ENCODE data around the gene NDUFB11. TPM values are rescaled to one million over a fixed set of nuclear protein-coding genes. Genes with fewer than 3 reads are reported as not detected.

NDUFB11 gene
- total RNA-seq = 60.7 to 65.4 TPM (median 60.8 TPM) in 3 replicates
- long read RNA-seq, transcript NDUFB11-201 (3 exons, 948 nt) = minor isoform, 24 of 88 reads
- long read RNA-seq, transcript NDUFB11-202 (3 exons, 1,388 nt) = major isoform, 63 of 88 reads
- long read RNA-seq, partial matches to known transcripts = 0 of 88 reads
- long read RNA-seq, other reads (novel, unspliced or antisense) = 1 of 88 reads

DNA sequence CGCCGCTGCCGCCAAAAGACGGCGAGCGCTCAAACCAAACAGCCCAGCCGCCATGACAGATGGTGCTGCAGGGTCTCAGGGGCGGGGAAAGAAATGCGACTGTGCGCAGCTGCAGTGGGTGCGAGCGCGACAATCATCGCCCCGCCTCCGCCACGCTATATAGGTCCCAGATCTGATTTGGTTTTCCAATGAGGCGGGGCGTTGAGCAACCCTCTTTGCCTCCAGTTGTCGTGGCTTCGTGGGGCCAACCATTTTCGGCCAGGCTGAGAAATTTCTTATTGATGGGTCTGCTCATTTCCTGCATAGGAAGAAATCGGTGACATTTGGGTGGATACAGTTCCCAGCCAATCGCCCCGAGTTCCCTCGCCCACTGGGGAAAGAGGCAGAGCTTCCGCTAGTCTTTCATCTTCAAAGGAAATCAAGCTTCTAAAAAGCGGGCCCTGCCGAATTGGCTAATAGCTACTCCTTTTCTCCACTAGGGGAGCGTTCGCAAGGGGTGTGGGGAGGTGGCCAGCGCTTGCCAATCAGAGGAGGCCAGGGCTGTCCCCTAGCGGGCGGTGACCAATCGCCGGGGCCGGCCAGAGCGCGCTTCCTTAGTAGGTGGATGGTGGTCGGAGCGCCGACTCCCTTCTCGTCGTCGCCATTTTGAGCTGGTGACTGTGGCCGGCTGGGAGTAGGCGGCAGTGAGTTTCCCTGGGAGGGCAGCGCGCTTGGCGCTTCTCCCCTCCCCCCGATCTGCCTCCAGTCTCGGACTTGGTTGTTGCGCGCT, at the start of gene NDUFB11, which contains the start of gene RBM10:
TSS of gene NDUFB11 (minus strand) at position 77 of the 769 bp plus-strand sequence. CDS start at position 54, 23 bp downstream.
TSS of gene RBM10 (plus strand) at position 596 of the 769 bp plus-strand sequence. CDS start 2,261 bp downstream, outside the sequence.
- Mint-ChIP-seq H3K27me3 (ENCODE audit: low read depth) (no peaks in the 10 kb centered on the region), H3K9me3 (ENCODE audit: low read depth) (no peaks in the 10 kb centered on the region), H3K4me1 (ENCODE audit: low read depth) (peaks cover 15% of the 10 kb centered on the region)

GRCh38 chrX:47193475-47194193, 49.1 kb upstream of the NDUFB11 start, which contains the start of gene UBA1:
Gene UBA1 (plus strand): TSS chrX:47193829. CDS start chrX:47198803, 4,974 bp downstream.
- Mint-ChIP-seq H3K4me3 (ENCODE audit: unreplicated experiment) (peak within 1 kb of the TSS; percentile 98), H3K4me1 (ENCODE audit: low read depth) (peaks cover 69% of the 10 kb centered on the region), H3K27me3 (ENCODE audit: low read depth) (no peaks in the 10 kb centered on the region), H3K36me3 (ENCODE audit: low read depth) (peaks cover 15% of the 10 kb centered on the region), H3K27ac (ENCODE audit: unreplicated experiment) (peak within 1 kb of the TSS; percentile 99), H3K9me3 (ENCODE audit: low read depth) (no peaks in the 10 kb centered on the region)
- peak; percentile 96 for TF ChIP-seq CTCF (IDR thresholded peaks at IDR 0.05)
- DNase-seq (ENCODE audit: low spot score) = peak; percentile 91

More for the DNA sequence above, at the start of gene NDUFB11, which contains the start of gene RBM10:
- DNase-seq (ENCODE audit: low spot score) = peak; percentile 98
- Mint-ChIP-seq H3K4me3 (ENCODE audit: unreplicated experiment) (peak within 1 kb of the TSS; percentile 97), H3K27ac (ENCODE audit: unreplicated experiment) (peak within 1 kb of the TSS; percentile 98), H3K36me3 (ENCODE audit: low read depth) (peaks cover 2% of the 10 kb centered on the region)
- peak; percentile 80 for TF ChIP-seq CTCF (IDR thresholded peaks at IDR 0.05)

DNA sequence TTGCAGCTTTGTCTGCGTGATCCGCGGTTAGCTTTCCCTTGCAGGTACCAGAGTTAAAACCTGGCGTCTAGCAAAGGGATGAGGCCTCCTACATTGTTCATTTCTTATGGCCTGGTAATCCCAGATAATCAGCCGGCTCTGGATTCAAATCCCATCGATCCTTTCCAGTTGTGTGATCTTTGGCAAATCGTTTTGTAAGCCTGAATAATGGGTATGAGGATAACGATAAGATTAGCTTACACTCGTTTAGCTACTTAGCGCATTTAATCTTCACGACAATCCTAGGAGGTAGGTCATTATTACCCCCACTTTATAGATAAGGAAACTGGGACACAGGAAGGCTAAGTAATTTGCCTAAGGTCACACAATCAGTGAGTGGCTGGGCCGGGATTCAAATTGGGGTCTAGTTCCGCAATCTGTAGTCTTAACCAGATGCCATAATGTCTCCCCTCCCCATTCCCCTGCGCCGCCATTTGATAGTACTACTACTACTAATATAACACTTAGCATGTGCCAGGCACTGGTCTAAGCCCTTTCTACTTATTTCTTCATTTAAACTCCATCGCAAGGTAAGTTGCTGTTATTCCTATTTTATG, 47.4 kb upstream of the NDUFB11 start:
- no peak overlapping the region for H3K27ac Mint-ChIP-seq (ENCODE audit: unreplicated experiment)
- no peaks in the 10 kb centered on the region for H3K27me3 Mint-ChIP-seq (ENCODE audit: low read depth)

GRCh38 chrX:47191331-47191730, 46.8 kb upstream of the NDUFB11 start:
- peaks cover 46% of the 10 kb centered on the region for H3K4me1 Mint-ChIP-seq (ENCODE audit: low read depth)
- peak overlapping the region; percentile 87 for H3K27ac Mint-ChIP-seq (ENCODE audit: unreplicated experiment)
- no peaks in the 10 kb centered on the region for H3K9me3 Mint-ChIP-seq (ENCODE audit: low read depth)
- H3K36me3 Mint-ChIP-seq (ENCODE audit: low read depth) = peaks cover 4% of the 10 kb centered on the region
- peak; percentile 58 for DNase-seq (ENCODE audit: low spot score)
- peak overlapping the region; percentile 90 for H3K4me3 Mint-ChIP-seq (ENCODE audit: unreplicated experiment)
- no peak for TF ChIP-seq CTCF (IDR thresholded peaks at IDR 0.05)
- H3K27me3 Mint-ChIP-seq (ENCODE audit: low read depth) = no peaks in the 10 kb centered on the region

More for the DNA sequence above, 47.4 kb upstream of the NDUFB11 start:
- H3K4me1 Mint-ChIP-seq (ENCODE audit: low read depth) = peaks cover 52% of the 10 kb centered on the region
- H3K36me3 Mint-ChIP-seq (ENCODE audit: low read depth) = peaks cover 6% of the 10 kb centered on the region
- TF ChIP-seq CTCF (IDR thresholded peaks at IDR 0.05) = no peak
- peak overlapping the region; percentile 90 for H3K4me3 Mint-ChIP-seq (ENCODE audit: unreplicated experiment)
- peak; percentile 29 for DNase-seq (ENCODE audit: low spot score)
- no peaks in the 10 kb centered on the region for H3K9me3 Mint-ChIP-seq (ENCODE audit: low read depth)

All from chondrocyte (in vitro differentiated cells).